Activated CD4-positive, alpha-beta memory T cell treated with anti-CD3 and anti-CD28 coated beads, Interleukin-2, amount 10 ng/mL, durations not matched to agents 7 days and 5 days (primary cell): ENCODE results near the gene PRTG. TPM values are rescaled to one million over a fixed set of nuclear protein-coding genes. Genes with fewer than 3 reads are reported as not detected.

Source experiments
- CTCF ChIA-PET: fragments of 350-600 bp; sonication (Branson Sonifier 250); formaldehyde crosslinking; loops from one replicate; lab custom pipeline; 2021; ENCODE audit warnings: antibody characterized with exemption, inconsistent platforms; lab: Charles Lee
- POLR2A ChIA-PET: fragments of 350-600 bp; sonication (Branson Sonifier 250); formaldehyde crosslinking; loops from one replicate; lab custom pipeline; 2021; ENCODE audit warnings: antibody characterized with exemption; lab: Charles Lee
- DNase-seq: peaks from one replicate; pipeline ENCODE4 v3.0.0-alpha.2; 2020
- H3K27ac Mint-ChIP-seq: one replicate; pipeline ENCODE4 v1.8.0; 2021; ENCODE audit warnings: mild to moderate bottlenecking, mixed read lengths
- H3K27me3 Mint-ChIP-seq: one replicate; pipeline ENCODE4 v1.8.0; 2021; ENCODE audit warnings: mixed read lengths
- H3K36me3 Mint-ChIP-seq: one replicate; pipeline ENCODE4 v1.8.0; 2021; ENCODE audit warnings: low read depth, mixed read lengths
- H3K4me1 Mint-ChIP-seq: one replicate; pipeline ENCODE4 v1.8.0; 2021; ENCODE audit warnings: mixed read lengths
- H3K4me3 Mint-ChIP-seq: one replicate; pipeline ENCODE4 v1.8.0; 2021; ENCODE audit warnings: mild to moderate bottlenecking, mixed read lengths
- H3K9me3 Mint-ChIP-seq: one replicate; pipeline ENCODE4 v1.8.0; 2021; ENCODE audit warnings: mixed read lengths
- total RNA-seq, 2 experiments: library from RNA; stranded (reverse); gene quantifications; one replicate each; pipeline ENCODE4 v1.2.3, GENCODE V29; 2021

PRTG gene
- total RNA-seq, 2 experiments from 2014 or later, result not detected

GRCh38 chr15:55681631-55682030 is 61.3 kb downstream of the PRTG start:
- DNase-seq, result no peak
- ChIA-PET POLR2A (no interaction called here), CTCF (interaction anchor here (0.7 kb wide), 1 partner anchor 165 kb away, joined by 3 read pairs; no protein-coding TSS in a partner anchor)
- Mint-ChIP-seq H3K27ac (no peak overlapping the region), H3K4me1 (peaks cover 1% of the 10 kb centered on the region), H3K36me3 (no peaks in the 10 kb centered on the region), H3K27me3 (no peaks in the 10 kb centered on the region), H3K4me3 (no peak overlapping the region), H3K9me3 (no peaks in the 10 kb centered on the region)

DNA sequence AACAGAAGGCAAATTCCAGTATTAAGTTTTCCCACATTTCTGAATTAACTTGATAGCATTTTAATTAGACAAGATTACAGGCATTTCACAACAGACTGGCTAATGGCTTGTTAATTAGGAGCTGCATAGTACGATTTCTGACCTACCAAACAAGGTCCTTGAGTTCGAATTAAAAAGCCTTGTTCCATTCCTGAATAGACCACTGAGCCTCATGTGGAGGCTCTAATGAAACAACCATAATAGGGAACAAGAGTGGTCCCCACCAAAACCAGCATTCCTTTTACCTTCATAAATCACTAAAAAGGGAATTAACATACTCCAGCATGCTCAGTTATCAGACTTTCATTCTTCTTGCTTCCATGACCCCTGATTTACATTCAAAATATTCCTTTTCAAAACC is 66.4 kb downstream of the PRTG start:
- Mint-ChIP-seq H3K27me3 (peaks cover 10% of the 10 kb centered on the region), H3K4me1 (no peaks in the 10 kb centered on the region), H3K27ac (no peak overlapping the region), H3K4me3 (no peak overlapping the region), H3K36me3 (no peaks in the 10 kb centered on the region), H3K9me3 (no peaks in the 10 kb centered on the region)
- DNase-seq, result no peak
- POLR2A ChIA-PET, result no interaction called here
- CTCF ChIA-PET, result no interaction called here

GRCh38 chr15:55673287-55673686 is 69.7 kb downstream of the PRTG start:
- H3K27ac Mint-ChIP-seq, result no peak overlapping the region
- H3K9me3 Mint-ChIP-seq, result no peaks in the 10 kb centered on the region
- H3K4me1 Mint-ChIP-seq, result no peaks in the 10 kb centered on the region
- H3K4me3 Mint-ChIP-seq, result no peak overlapping the region
- no peaks in the 10 kb centered on the region for H3K36me3 Mint-ChIP-seq
- H3K27me3 Mint-ChIP-seq, result peaks cover 19% of the 10 kb centered on the region
- DNase-seq, result no peak
- ChIA-PET CTCF (no interaction called here), POLR2A (no interaction called here)

- no peaks in the 10 kb centered on the region for H3K9me3 Mint-ChIP-seq
- H3K27ac Mint-ChIP-seq, result no peak overlapping the region
- no peaks in the 10 kb centered on the region for H3K4me1 Mint-ChIP-seq
- DNase-seq, result no peak
- peaks cover 24% of the 10 kb centered on the region for H3K27me3 Mint-ChIP-seq
- POLR2A ChIA-PET, result no interaction called here
- CTCF ChIA-PET, result interaction anchor here (1.2 to 1.3 kb wide), 2 partner anchors 14 to 22 kb away, joined by 3 to 5 read pairs; no protein-coding TSS in a partner anchor
- H3K36me3 Mint-ChIP-seq, result no peaks in the 10 kb centered on the region
- H3K4me3 Mint-ChIP-seq, result no peak overlapping the region
Observed at GRCh38 chr15:55669270-55669669, 73.7 kb downstream of the PRTG start.

- no peak overlapping the region for H3K27ac Mint-ChIP-seq
- no peak for DNase-seq
- H3K4me3 Mint-ChIP-seq, result no peak overlapping the region
- no peaks in the 10 kb centered on the region for H3K9me3 Mint-ChIP-seq
- CTCF ChIA-PET, result no interaction called here
- H3K36me3 Mint-ChIP-seq, result no peaks in the 10 kb centered on the region
- peaks cover 16% of the 10 kb centered on the region for H3K4me1 Mint-ChIP-seq
- H3K27me3 Mint-ChIP-seq, result peaks cover 18% of the 10 kb centered on the region
- POLR2A ChIA-PET, result no interaction called here
Observed at GRCh38 chr15:55665605-55666227, 77.2 kb downstream of the PRTG start.

DNA sequence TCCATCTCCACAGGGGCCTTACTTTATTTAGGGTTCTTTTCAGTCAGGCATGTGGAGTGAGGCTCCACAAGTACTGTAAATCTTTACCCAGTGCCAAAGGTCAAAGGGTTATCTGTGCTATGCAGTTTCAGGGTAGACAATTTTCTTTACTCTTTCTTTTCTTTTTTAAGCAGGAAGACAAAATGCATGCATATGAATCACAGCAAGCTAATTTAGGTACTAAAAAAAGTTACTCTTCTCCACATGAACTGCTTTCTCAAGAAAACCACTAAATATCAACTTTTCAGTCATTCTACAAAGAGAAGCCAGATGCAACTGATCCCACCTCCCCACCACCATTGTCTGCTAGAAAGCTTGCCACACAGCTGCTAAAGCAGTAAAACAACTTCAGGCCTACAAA is 81.5 kb downstream of the PRTG start:
- DNase-seq, result no peak
- Mint-ChIP-seq H3K9me3 (no peaks in the 10 kb centered on the region), H3K4me1 (peaks cover 16% of the 10 kb centered on the region), H3K27ac (no peak overlapping the region), H3K36me3 (no peaks in the 10 kb centered on the region), H3K27me3 (peaks cover 3% of the 10 kb centered on the region), H3K4me3 (no peak overlapping the region)
- POLR2A ChIA-PET, result no interaction called here
- CTCF ChIA-PET, result no interaction called here

- CTCF ChIA-PET, result interaction anchor here (2.0 kb wide), 1 partner anchor 10 kb away, joined by 7 read pairs; no protein-coding TSS in a partner anchor
- POLR2A ChIA-PET, result interaction anchor here (0.6 kb wide), 1 partner anchor 19 kb away, joined by 3 read pairs; no protein-coding TSS in a partner anchor
- H3K4me3 Mint-ChIP-seq, result no peak overlapping the region
Observed at GRCh38 chr15:55660153-55660552, 82.8 kb downstream of the PRTG start.

GRCh38 chr15:55659481-55659880 is 83.5 kb downstream of the PRTG start:
- no peaks in the 10 kb centered on the region for H3K36me3 Mint-ChIP-seq
- H3K4me1 Mint-ChIP-seq, result peaks cover 16% of the 10 kb centered on the region
- ChIA-PET CTCF (interaction anchor here (0.9 to 2.0 kb wide), 2 partner anchors 9 to 13 kb away, joined by 4 to 7 read pairs; no protein-coding TSS in a partner anchor), POLR2A (no interaction called here)
- peaks cover 6% of the 10 kb centered on the region for H3K27me3 Mint-ChIP-seq
- H3K9me3 Mint-ChIP-seq, result no peaks in the 10 kb centered on the region
- H3K4me3 Mint-ChIP-seq, result no peak overlapping the region
- H3K27ac Mint-ChIP-seq, result no peak overlapping the region
- no peak for DNase-seq

More at GRCh38 chr15:55660153-55660552, 82.8 kb downstream of the PRTG start:
- H3K27ac Mint-ChIP-seq, result no peak overlapping the region
- no peak for DNase-seq
- H3K4me1 Mint-ChIP-seq, result peaks cover 16% of the 10 kb centered on the region
- no peaks in the 10 kb centered on the region for H3K36me3 Mint-ChIP-seq
- H3K9me3 Mint-ChIP-seq, result no peaks in the 10 kb centered on the region
- peaks cover 2% of the 10 kb centered on the region for H3K27me3 Mint-ChIP-seq

DNA sequence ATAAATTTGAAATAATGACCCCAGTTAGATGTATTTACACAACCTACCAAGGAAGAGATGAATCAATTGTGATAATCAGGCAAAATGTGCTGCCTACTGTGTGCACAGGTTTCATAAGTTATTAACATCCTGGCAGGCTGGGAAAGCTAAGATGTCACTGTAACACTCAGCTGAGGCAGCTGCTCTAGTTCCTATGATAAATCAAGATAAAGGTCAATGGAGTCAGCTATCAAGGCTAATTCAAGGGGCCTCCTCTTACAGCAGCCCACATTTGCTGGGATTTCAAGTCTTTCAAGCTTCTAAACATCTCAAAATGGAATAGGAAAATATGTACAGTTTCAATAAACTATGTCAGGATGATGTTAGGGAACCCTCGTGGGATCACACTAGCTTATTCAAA is 84.1 kb downstream of the PRTG start:
- Mint-ChIP-seq H3K36me3 (no peaks in the 10 kb centered on the region), H3K4me1 (peaks cover 16% of the 10 kb centered on the region), H3K4me3 (no peak overlapping the region), H3K9me3 (no peaks in the 10 kb centered on the region), H3K27me3 (peaks cover 10% of the 10 kb centered on the region), H3K27ac (no peak overlapping the region)
- no peak for DNase-seq
- ChIA-PET CTCF (interaction anchor here (0.9 to 2.0 kb wide), 2 partner anchors 9 to 12 kb away, joined by 4 to 7 read pairs; no protein-coding TSS in a partner anchor), POLR2A (no interaction called here)

DNA sequence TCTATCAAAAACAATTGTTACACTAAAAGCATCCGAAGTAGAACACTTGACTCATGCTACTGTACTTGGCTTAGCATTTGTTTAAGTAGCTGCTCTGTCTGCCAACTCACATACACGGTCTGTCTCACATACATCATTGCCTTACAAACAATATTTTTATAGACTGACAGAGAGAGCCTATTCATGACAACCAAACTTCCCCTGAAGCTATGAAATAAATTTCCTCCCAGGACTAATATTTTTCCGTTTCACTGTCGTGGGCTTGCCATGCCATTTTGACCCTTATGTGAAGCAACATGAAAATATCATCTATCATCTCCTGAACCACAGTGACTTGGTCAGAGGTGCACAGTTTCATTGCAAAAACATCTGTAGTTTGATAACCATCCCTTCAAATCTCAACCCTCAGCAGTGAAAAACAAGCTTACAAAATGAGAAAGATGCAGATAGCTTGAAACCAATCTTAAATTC is 88.4 kb downstream of the PRTG start:
- POLR2A ChIA-PET, result no interaction called here
- Mint-ChIP-seq H3K4me3 (no peak overlapping the region), H3K4me1 (no peaks in the 10 kb centered on the region)

GRCh38 chr15:55652909-55653495 is 90.0 kb downstream of the PRTG start:
- H3K27me3 Mint-ChIP-seq, result peaks cover 11% of the 10 kb centered on the region
- CTCF ChIA-PET, result interaction anchor here (7.2 kb wide), 1 partner anchor 192 kb away, joined by 68 read pairs; no protein-coding TSS in a partner anchor
- H3K27ac Mint-ChIP-seq, result no peak overlapping the region
- H3K4me3 Mint-ChIP-seq, result no peak overlapping the region
- no peaks in the 10 kb centered on the region for H3K4me1 Mint-ChIP-seq
- H3K36me3 Mint-ChIP-seq, result no peaks in the 10 kb centered on the region
- no peak for DNase-seq
- H3K9me3 Mint-ChIP-seq, result no peaks in the 10 kb centered on the region
- POLR2A ChIA-PET, result no interaction called here

More for the DNA sequence above, 88.4 kb downstream of the PRTG start:
- peaks cover 11% of the 10 kb centered on the region for H3K27me3 Mint-ChIP-seq
- H3K9me3 Mint-ChIP-seq, result no peaks in the 10 kb centered on the region
- DNase-seq, result no peak
- no peaks in the 10 kb centered on the region for H3K36me3 Mint-ChIP-seq
- CTCF ChIA-PET, result interaction anchor here (0.9 kb wide), 1 partner anchor 120 kb away, joined by 3 read pairs; no protein-coding TSS in a partner anchor
- no peak overlapping the region for H3K27ac Mint-ChIP-seq

- Mint-ChIP-seq H3K27me3 (peaks cover 11% of the 10 kb centered on the region), H3K4me1 (no peaks in the 10 kb centered on the region), H3K36me3 (no peaks in the 10 kb centered on the region), H3K27ac (no peak overlapping the region), H3K9me3 (no peaks in the 10 kb centered on the region), H3K4me3 (no peak overlapping the region)
- POLR2A ChIA-PET, result no interaction called here
- CTCF ChIA-PET, result interaction anchor here (1.0 to 7.2 kb wide), 3 partner anchors 11 to 193 kb away, joined by 3 to 68 read pairs (median 3); no protein-coding TSS in a partner anchor
- DNase-seq, result no peak
Observed at GRCh38 chr15:55652359-55652758, 90.6 kb downstream of the PRTG start.

- CTCF ChIA-PET, result interaction anchor here (0.9 to 7.2 kb wide), 6 partner anchors 10 to 251 kb away, joined by 3 to 68 read pairs (median 5); no protein-coding TSS in a partner anchor
- Mint-ChIP-seq H3K4me3 (no peak overlapping the region), H3K4me1 (no peaks in the 10 kb centered on the region), H3K9me3 (no peaks in the 10 kb centered on the region), H3K27me3 (peaks cover 3% of the 10 kb centered on the region), H3K36me3 (no peaks in the 10 kb centered on the region), H3K27ac (no peak overlapping the region)
- no peak for DNase-seq
- POLR2A ChIA-PET, result no interaction called here
Observed at GRCh38 chr15:55649058-55649423, 93.9 kb downstream of the PRTG start.
